ENCODE measurements around the gene SEMA3G.

DNA sequence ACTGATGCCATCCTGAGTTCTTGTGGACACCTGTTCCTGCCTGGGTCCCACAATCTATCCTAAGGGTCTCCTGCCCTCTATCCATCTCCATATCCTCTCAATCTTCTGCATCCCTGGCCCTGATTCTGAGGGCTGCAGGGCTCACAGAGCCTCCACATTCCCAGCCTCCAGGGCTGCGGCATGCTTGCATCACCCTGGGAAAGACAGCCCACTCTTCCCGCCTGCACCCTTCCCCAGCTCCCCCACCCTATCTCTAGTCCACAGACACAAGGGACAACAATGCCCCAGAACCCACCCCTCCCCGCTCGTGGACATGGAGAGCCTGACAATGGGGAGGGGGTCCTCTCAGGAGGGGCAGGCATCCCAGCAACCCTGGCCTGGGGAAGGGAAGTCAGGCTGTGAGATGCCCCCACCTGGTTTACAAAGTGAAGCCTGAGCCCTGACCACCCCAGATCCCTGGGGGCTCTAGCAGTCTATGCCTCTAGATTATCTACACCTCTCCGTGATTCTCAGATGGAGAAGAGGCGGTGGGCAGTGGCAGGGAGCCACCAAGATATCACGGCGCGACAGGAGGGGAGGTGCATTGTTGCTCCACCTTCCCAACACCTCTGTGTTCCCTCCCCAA, 10.3 kb downstream of the SEMA3G start:
- TF ChIP-seq, protein P1, sequence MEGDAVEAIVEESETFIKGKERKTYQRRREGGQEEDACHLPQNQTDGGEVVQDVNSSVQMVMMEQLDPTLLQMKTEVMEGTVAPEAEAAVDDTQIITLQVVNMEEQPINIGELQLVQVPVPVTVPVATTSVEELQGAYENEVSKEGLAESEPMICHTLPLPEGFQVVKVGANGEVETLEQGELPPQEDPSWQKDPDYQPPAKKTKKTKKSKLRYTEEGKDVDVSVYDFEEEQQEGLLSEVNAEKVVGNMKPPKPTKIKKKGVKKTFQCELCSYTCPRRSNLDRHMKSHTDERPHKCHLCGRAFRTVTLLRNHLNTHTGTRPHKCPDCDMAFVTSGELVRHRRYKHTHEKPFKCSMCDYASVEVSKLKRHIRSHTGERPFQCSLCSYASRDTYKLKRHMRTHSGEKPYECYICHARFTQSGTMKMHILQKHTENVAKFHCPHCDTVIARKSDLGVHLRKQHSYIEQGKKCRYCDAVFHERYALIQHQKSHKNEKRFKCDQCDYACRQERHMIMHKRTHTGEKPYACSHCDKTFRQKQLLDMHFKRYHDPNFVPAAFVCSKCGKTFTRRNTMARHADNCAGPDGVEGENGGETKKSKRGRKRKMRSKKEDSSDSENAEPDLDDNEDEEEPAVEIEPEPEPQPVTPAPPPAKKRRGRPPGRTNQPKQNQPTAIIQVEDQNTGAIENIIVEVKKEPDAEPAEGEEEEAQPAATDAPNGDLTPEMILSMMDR (IDR thresholded peaks at IDR 0.05), result no peak
- TF ChIP-seq ZNF232 (CRISPR knock-in tag; IDR thresholded peaks at IDR 0.05) (no peak), CREM (CRISPR knock-in tag; IDR thresholded peaks at IDR 0.05) (no peak), JUN (CRISPR knock-in tag; IDR thresholded peaks at IDR 0.05) (no peak), ZNF263 (CRISPR knock-in tag; IDR thresholded peaks at IDR 0.05; ENCODE audit: low read depth) (no peak), NFYB (CRISPR knock-in tag; conservative IDR thresholded peaks at IDR 0.05; ENCODE audit: low read depth) (no peak), NFE2L1 (CRISPR knock-in tag; IDR thresholded peaks at IDR 0.05) (no peak)
- TF ChIP-seq, protein P2, sequence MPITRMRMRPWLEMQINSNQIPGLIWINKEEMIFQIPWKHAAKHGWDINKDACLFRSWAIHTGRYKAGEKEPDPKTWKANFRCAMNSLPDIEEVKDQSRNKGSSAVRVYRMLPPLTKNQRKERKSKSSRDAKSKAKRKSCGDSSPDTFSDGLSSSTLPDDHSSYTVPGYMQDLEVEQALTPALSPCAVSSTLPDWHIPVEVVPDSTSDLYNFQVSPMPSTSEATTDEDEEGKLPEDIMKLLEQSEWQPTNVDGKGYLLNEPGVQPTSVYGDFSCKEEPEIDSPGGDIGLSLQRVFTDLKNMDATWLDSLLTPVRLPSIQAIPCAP (CRISPR knock-in tag; IDR thresholded peaks at IDR 0.05), result no peak
- TF ChIP-seq, protein P3, sequence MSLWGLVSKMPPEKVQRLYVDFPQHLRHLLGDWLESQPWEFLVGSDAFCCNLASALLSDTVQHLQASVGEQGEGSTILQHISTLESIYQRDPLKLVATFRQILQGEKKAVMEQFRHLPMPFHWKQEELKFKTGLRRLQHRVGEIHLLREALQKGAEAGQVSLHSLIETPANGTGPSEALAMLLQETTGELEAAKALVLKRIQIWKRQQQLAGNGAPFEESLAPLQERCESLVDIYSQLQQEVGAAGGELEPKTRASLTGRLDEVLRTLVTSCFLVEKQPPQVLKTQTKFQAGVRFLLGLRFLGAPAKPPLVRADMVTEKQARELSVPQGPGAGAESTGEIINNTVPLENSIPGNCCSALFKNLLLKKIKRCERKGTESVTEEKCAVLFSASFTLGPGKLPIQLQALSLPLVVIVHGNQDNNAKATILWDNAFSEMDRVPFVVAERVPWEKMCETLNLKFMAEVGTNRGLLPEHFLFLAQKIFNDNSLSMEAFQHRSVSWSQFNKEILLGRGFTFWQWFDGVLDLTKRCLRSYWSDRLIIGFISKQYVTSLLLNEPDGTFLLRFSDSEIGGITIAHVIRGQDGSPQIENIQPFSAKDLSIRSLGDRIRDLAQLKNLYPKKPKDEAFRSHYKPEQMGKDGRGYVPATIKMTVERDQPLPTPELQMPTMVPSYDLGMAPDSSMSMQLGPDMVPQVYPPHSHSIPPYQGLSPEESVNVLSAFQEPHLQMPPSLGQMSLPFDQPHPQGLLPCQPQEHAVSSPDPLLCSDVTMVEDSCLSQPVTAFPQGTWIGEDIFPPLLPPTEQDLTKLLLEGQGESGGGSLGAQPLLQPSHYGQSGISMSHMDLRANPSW (CRISPR knock-in tag; conservative IDR thresholded peaks at IDR 0.05; ENCODE audit: low read depth), result no peak
- TF ChIP-seq, protein P4, sequence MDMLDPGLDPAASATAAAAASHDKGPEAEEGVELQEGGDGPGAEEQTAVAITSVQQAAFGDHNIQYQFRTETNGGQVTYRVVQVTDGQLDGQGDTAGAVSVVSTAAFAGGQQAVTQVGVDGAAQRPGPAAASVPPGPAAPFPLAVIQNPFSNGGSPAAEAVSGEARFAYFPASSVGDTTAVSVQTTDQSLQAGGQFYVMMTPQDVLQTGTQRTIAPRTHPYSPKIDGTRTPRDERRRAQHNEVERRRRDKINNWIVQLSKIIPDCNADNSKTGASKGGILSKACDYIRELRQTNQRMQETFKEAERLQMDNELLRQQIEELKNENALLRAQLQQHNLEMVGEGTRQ (CRISPR knock-in tag; IDR thresholded peaks at IDR 0.05), result no peak
